Measurements from ENCODE around the gene CCL16.
"Not testable (repeated sequence)": the region's sequence is repeated elsewhere in the genome, so short reads cannot be mapped to it uniquely, and the experiment has no call there.

CCL16 gene, protein sequence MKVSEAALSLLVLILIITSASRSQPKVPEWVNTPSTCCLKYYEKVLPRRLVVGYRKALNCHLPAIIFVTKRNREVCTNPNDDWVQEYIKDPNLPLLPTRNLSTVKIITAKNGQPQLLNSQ

GRCh38 chr17:35981246-35981645 is at the start of gene CCL16:
Gene CCL16 (minus strand): TSS chr17:35981497. CDS start chr17:35981420, 77 bp downstream.
- no peak for DNase-seq (ENCODE audit: low spot score)

- no peak for DNase-seq (ENCODE audit: low spot score)
These were observed 49.7 kb upstream of the CCL16 start for GRCh38 chr17:36030956-36031355.

DNA sequence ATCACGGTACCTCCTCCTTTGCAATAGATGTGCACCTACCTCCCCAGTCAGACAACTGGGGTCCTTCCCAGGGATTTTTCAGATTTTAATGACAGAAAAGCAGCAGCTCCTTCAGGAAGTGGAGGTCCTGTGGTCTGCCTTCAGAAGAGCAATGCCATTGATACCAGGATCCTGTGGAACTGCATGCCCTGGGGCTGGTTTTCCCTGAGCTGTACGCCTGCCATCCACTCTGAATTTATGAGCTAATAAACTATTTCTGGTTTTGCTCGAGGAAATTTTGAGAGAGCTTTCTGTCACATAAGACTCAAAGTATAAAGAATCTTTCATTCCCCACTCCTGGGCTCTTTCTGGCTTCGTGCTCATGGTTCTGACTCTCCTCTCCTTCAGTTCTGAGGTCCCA is 46.5 kb upstream of the CCL16 start:
- DNase-seq (ENCODE audit: low spot score) = no peak

DNA sequence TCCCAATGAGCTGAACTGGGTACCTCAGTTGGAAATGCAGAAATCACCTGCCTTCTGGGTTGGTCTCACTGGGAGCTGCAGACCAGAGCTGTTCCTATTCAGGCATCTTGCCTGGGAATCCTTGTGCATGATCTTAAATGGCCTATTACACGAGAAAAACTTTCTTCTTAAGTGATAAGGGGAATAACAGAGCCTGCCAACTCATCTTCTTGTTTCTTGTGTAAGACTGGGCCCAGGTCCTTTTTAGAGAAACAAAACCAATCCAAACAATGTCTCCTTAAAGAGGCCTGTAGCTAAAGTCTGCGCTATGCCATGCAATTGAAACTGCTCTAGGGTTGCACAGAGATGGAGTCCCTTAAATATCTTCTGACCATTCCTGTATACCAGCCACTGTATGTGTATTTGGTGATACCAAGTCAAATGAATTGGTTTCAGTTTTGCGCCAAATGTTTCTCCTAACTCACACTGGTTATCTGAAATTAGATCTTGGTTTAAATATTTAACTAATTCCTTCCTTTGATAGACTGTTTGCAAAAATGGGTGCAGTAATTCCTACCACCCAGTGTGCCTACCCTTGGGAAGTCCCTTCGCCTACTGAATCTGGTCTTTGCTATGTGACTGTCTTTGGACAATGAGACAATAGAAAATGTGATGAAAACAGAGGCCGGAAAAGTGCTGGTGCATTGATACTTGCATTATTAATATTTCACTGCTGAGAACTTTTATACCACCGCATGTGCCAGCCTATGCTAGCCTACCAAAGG is 43.0 kb upstream of the CCL16 start:
- DNase-seq (ENCODE audit: low spot score) = no peak

GRCh38 chr17:36019423-36019822 is 38.1 kb upstream of the CCL16 start:
- no peak for DNase-seq (ENCODE audit: low spot score)

DNA sequence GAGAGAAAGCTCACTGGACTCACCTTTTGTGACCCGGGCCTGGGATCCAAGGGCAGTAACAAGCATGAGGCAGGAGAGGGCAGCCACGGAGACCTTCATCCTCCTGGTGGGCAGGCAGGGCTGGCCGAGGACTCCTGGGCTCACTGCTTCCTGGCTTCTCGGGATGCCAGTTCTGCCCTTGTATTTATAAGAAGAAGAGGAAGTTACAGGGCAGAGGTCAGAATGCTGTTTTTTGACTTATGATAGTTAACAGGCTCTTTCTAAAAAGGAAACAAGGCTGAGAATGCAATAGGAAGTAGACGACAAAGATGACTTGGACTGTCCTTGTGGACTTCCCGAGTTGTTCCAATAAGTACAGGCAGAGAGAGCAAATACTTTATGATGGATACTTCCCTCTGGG is 36.5 kb upstream of the CCL16 start, which contains the start of gene CCL23:
Gene CCL23 (minus strand): TSS at position 174 of the 400 bp plus-strand sequence. CDS start 75 bp downstream, at position 99.
- DNase-seq (ENCODE audit: low spot score) = no peak

GRCh38 chr17:36016555-36016954 is 35.3 kb upstream of the CCL16 start:
- no peak for DNase-seq (ENCODE audit: low spot score)

GRCh38 chr17:36015895-36016294 is 34.6 kb upstream of the CCL16 start:
- DNase-seq (ENCODE audit: low spot score) = not testable (repeated sequence)

GRCh38 chr17:36014946-36015345 is 33.6 kb upstream of the CCL16 start:
- no peak for DNase-seq (ENCODE audit: low spot score)

DNA sequence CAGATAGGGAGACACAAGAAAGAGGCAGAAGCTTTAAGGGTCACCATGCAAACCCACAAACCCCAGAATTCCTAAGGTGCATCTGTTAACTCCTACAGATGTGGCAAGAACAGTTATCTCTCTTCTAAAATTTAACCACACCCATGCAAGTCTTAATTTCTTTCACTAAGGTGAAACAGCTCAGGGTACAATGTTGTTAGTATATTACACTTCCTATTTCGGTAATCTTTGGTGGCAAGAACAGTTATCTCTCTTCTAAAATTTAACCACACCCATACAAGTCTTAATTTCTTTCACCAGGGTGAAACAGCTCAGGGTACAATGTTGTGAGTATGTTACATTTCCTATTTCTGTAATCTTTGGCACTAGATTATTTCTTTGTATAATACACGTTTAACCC is 29.9 kb upstream of the CCL16 start:
- DNase-seq (ENCODE audit: low spot score) = no peak

DNA sequence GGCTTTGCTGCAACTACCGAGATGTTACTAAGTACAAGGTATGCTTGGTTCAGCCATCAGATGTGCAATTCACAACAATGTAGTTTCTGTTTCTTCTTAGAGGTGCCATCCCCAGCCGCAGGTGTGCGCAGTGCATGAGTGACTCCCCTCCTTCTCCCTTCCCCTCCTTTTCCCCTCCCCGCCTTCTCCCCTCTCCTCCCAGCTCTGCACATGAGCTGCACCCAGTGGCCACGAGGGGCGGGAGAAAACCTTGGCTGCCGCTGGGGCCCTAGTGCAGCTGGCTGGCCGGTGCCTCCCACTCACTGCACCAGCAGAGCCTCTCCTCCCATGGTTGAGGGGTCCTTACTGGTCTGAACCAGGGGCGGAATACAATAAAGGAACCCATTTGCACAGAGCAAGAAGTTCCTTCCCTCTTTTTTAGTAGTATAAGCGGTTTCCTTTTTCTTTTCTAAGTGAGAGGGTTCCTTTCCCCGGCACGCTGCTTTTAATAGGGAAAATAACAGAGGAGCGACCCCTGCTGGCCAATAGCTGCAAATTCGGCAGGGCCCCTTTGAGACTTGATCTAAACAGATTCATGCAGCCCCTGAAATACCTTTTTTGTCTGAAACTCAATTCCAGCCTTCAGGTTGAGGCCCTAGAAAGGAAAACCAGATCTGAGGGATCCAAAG is 27.8 kb upstream of the CCL16 start:
- peak; percentile 30 for DNase-seq (ENCODE audit: low spot score)

GRCh38 chr17:36004594-36005108 is 23.4 kb upstream of the CCL16 start:
- no peak for DNase-seq (ENCODE audit: low spot score)

DNA sequence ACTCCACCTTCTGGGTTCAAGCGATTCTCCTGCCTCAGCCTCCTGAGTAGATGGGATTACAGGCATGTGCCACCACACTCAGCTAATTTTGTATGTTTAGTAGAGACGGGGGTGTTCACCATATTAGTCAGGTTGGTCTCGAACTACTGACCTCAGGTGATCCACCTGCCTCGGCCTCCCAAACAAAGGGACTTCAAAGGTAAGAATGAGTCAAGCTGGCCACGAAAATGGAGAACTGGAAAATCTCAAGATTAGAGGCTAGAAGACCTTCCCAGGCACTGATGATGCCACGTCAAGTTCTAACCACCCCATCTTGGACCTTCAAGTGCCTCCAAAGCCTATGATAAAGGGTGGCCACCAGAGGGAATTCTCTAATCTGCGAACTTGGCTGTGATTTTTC is 21.3 kb upstream of the CCL16 start:
- no peak for DNase-seq (ENCODE audit: low spot score)

DNA sequence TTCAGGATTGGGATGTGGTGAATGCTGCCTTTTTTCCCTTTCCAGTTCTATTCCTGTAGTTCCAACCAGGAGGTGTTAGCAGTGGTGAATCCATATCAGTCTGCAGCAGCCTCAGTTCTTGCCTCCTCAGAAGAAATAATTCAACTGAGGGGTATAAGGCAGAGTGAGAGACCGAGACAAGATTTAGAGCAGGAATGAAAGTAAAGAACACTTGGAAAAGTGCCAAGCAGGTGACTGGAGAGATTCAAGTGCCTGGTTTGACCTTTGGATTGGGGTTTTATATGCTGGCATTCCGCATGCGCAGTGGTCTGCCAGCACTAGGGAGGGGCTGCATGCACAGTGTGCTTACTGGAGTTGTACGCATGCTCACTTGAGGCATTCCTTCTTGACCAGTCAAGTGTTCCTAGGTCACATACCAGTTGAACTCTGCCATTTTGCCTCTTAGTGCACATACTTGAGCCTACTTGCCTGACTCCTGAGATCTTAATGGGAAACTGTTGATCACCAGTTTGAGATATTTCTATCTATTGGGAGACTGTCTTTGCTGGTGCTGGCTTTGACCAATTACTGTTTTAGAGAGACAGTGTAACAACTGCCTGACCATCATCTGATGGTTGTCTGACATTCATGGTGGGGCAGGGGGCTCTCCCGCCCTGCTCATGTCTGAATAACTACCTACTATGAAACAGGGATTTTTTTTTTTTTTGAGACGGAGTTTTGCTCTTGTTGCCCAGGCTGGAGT is 20.7 kb upstream of the CCL16 start:
- DNase-seq (ENCODE audit: low spot score) = no peak

DNA sequence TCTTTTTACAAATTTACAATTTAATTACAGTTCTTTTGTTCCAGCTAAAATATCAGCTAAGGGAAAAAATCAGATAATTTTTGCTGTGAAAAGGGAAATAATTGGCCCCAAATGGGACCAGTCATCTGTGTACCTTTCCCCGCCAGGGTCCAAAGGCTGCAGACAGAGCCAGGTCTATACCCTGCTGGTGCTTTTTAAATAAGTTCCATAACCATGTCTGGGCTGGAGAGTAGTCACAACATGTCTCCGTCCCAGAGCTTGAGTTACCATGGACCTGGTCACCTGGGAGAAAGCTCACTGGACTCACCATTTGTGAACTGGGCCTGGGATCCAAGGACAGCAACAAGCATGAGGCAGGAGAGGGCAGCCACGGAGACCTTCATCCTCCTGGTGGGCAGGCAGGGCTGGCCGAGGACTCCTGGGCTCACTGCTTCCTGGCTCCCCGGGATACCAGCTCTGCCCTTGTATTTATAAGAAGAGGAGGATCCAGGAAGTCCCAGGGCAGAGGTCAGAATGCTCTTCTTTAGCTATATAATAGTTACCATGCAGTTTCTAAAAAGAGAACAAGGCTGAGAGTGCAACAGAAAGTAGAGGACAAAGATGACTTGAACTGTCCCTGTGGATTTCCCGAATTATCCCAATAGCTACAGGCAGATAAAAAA is 19.9 kb upstream of the CCL16 start, which contains the start of gene CCL15:
Gene CCL15 (minus strand): TSS at position 444 of the 662 bp plus-strand sequence. CDS start 61 bp downstream, at position 383.
- DNase-seq (ENCODE audit: low spot score) = no peak

GRCh38 chr17:36000732-36001109 is 19.4 kb upstream of the CCL16 start:
- DNase-seq (ENCODE audit: low spot score) = no peak

- DNase-seq (ENCODE audit: low spot score) = no peak
These were observed 17.5 kb upstream of the CCL16 start for GRCh38 chr17:35998756-35999155.

DNA sequence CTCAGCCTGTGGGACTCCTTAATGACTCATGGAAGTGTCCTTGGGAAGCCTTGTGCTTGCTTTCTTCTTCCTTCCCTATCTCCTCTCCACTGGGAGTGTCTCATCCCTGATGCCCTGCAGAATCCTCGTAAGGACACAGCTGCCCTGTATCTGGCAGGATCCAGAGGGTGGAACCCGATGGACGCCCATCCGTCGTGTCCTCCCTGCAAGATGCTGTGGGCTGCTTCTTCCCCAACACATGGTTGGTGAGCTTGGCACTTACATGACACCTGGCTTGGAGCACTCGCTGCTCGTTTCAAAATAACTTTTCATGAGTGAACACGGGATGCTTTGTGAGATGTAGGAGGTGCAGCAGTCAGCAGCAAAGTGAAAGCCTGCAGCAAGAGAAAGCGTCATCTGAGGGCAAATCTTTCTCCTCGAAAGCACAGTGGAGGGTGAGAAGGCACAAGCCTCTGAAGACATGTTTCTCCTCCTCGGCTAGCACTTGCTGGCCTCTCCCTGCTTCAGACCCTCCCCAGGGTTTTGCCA is 16.8 kb upstream of the CCL16 start:
- no peak for DNase-seq (ENCODE audit: low spot score)

DNA sequence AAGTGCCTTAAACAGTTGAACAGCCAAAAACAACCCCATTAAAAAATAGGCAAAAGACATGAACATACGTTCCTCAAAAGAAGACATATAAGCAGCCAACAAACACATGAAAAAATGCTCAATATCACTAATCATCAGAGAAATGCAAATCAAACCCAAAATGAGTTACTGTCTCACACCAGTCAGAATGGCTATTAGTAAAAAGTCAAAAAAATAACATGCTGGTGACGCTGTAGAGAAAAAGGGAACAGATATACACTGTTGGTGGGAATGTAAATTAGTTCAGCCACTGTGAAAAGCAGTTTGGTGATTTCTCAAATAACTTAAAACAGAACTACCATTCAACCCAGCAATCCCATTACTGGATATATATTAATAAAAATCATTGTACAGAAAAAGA is 14.0 kb upstream of the CCL16 start:
- not testable (repeated sequence) for DNase-seq (ENCODE audit: low spot score)

DNA sequence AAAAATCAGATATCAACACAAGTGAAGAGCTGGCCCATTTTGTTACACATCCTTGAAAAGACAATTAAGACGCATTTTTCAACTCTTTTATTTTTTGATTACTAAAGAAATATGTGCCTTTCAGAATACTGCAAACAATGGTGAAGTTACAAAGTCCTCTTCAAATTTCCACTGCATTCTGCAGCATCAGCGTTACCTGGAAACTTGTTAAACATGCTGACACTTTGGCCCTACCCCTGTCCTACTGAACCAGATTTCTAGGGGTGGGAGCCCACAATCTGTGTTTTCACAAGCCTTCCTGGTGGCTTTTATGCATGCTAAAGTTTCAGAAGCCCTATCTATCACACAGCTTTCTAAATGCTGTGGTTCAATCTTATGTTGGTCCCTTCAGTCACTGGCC is 9.8 kb upstream of the CCL16 start:
- DNase-seq (ENCODE audit: low spot score) = no peak

DNA sequence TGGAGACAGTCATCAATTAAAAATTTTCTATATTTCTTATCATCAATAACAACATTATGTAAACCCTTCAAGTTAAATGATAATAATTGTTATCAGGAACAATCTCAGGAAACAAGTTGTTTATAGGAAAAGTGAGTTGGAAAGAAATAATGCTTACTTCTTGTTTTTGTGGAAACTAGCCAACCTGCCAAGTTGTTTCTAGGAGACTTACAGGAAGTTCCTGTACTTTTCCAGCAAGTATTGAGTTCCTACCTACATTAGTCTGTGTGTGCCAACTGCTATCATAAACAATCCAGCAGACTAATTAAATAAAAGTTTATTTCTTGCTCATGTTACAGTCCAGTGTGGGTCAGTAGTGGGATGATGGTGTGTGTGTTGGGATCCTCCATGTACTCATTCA is 6.9 kb upstream of the CCL16 start:
- no peak for DNase-seq (ENCODE audit: low spot score)

Data from AG08396 (cell line).